ENCODE results near the gene CFI. TPM values are rescaled to one million over a fixed set of nuclear protein-coding genes. Genes with fewer than 3 reads are reported as not detected.

The CFI gene
- total and polyA plus RNA-seq, 9 of the 15 experiments (the other 6 are each of a cell fraction or from before 2014, with no cell fraction given) = 0.30 to 8.4 (median 0.95) TPM

DNA sequence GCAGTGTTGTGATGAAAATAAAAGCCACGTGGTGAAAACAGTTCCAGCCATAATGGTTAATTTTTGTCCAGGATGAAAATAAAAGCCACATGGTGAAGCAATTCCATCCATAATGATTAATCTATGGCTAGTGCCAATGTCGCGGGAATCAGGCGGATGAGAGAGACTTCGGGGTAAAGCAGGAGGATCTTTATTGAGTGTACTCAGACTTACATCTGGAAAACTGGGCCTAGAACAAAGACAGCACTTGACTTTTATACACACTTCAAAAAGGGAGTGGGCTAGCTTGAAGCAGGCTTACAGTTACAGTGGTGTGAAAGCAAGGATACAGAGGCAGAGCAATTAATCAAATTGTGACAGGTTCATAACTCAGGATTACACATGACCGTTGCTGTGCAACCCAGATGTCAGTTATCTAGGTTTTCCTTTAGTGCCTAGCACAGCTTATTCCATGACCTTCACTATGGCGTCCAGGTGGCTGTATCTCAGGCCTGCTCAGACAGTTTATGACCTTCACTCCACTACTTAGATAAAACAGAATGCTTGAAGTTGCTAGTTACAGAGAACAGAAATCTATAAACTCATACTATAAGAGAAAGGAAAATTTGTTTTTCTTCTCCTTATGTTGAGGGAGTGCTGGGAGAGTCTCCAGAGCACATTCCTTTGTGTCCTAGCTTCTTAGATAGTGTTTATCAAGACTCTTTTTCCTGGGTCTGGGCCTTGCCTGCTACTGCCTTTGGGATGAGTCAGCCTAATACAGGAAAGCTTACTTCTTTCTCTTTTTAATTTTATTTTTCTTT is 66.0 kb downstream of the CFI start (continued):
- no peak for TF ChIP-seq POLR3G (IDR thresholded peaks at IDR 0.05; ENCODE audit: extremely low read depth, insufficient read length, insufficient replicate concordance)
- TF ChIP-seq CBFB (CRISPR knock-in tag; IDR thresholded peaks at IDR 0.05) = no peak
- TF ChIP-seq SIX5 (IDR thresholded peaks at IDR 0.05; ENCODE audit: borderline replicate concordance in 1 of 2, insufficient read depth in 1 of 2, low read depth in 1 of 2, low read length in 2 of 2) = no peak
- TF ChIP-seq TEAD1 (CRISPR knock-in tag; IDR thresholded peaks at IDR 0.05) = no peak
- no peak for TF ChIP-seq CREM (IDR thresholded peaks at IDR 0.05; ENCODE audit: low read depth)
- no peak for TF ChIP-seq EWSR1 (IDR thresholded peaks at IDR 0.05; ENCODE audit: borderline replicate concordance, low read depth, partially characterized antibody)
- TF ChIP-seq CBX8 (IDR thresholded peaks at IDR 0.05; ENCODE audit: borderline replicate concordance, extremely low read depth, low read depth, low read length, poor library complexity, severe bottlenecking) = no peak
- TF ChIP-seq BCL6 (CRISPR knock-in tag; IDR thresholded peaks at IDR 0.05) = no peak
- no peak for TF ChIP-seq SMAD1 (IDR thresholded peaks at IDR 0.05; ENCODE audit: low read depth, low read length, partially characterized antibody)
- TF ChIP-seq RNF2 (IDR thresholded peaks at IDR 0.05) = no peak
- TF ChIP-seq ZNF583 (CRISPR knock-in tag; IDR thresholded peaks at IDR 0.05) = no peak
- TF ChIP-seq MXI1 (IDR thresholded peaks at IDR 0.05; ENCODE audit: low read depth, low read length) = no peak
- TF ChIP-seq, protein P1, sequence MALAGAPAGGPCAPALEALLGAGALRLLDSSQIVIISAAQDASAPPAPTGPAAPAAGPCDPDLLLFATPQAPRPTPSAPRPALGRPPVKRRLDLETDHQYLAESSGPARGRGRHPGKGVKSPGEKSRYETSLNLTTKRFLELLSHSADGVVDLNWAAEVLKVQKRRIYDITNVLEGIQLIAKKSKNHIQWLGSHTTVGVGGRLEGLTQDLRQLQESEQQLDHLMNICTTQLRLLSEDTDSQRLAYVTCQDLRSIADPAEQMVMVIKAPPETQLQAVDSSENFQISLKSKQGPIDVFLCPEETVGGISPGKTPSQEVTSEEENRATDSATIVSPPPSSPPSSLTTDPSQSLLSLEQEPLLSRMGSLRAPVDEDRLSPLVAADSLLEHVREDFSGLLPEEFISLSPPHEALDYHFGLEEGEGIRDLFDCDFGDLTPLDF (CRISPR knock-in tag; IDR thresholded peaks at IDR 0.05) = no peak
- TF ChIP-seq ZFP30 (CRISPR knock-in tag; IDR thresholded peaks at IDR 0.05; ENCODE audit: borderline replicate concordance) = no peak
- no peak for TF ChIP-seq HMG20B (CRISPR knock-in tag; IDR thresholded peaks at IDR 0.05)
- TF ChIP-seq ZBTB17 (CRISPR knock-in tag; IDR thresholded peaks at IDR 0.05) = no peak
- TF ChIP-seq ETV6 (IDR thresholded peaks at IDR 0.05; ENCODE audit: borderline replicate concordance in 1 of 2, low read depth in 2 of 2, low read length in 1 of 2) = no peak
- no peak for TF ChIP-seq ETV6 (CRISPR knock-in tag; IDR thresholded peaks at IDR 0.05; ENCODE audit: borderline replicate concordance)
- TF ChIP-seq ZNF444 (CRISPR knock-in tag; IDR thresholded peaks at IDR 0.05) = no peak
- no peak for TF ChIP-seq ZNF780A (CRISPR knock-in tag; IDR thresholded peaks at IDR 0.05)
- no peak for TF ChIP-seq RBM17 (IDR thresholded peaks at IDR 0.05; ENCODE audit: borderline replicate concordance, low read depth, low read length)
- TF ChIP-seq HDAC8 (tag; IDR thresholded peaks at IDR 0.05) = no peak
- TF ChIP-seq SNRNP70 (optimal IDR thresholded peaks at IDR 0.05; ENCODE audit: low read depth, low read length) = no peak
- no peak for TF ChIP-seq ZNF175 (CRISPR knock-in tag; IDR thresholded peaks at IDR 0.05; ENCODE audit: low read depth)
- TF ChIP-seq, protein P2, sequence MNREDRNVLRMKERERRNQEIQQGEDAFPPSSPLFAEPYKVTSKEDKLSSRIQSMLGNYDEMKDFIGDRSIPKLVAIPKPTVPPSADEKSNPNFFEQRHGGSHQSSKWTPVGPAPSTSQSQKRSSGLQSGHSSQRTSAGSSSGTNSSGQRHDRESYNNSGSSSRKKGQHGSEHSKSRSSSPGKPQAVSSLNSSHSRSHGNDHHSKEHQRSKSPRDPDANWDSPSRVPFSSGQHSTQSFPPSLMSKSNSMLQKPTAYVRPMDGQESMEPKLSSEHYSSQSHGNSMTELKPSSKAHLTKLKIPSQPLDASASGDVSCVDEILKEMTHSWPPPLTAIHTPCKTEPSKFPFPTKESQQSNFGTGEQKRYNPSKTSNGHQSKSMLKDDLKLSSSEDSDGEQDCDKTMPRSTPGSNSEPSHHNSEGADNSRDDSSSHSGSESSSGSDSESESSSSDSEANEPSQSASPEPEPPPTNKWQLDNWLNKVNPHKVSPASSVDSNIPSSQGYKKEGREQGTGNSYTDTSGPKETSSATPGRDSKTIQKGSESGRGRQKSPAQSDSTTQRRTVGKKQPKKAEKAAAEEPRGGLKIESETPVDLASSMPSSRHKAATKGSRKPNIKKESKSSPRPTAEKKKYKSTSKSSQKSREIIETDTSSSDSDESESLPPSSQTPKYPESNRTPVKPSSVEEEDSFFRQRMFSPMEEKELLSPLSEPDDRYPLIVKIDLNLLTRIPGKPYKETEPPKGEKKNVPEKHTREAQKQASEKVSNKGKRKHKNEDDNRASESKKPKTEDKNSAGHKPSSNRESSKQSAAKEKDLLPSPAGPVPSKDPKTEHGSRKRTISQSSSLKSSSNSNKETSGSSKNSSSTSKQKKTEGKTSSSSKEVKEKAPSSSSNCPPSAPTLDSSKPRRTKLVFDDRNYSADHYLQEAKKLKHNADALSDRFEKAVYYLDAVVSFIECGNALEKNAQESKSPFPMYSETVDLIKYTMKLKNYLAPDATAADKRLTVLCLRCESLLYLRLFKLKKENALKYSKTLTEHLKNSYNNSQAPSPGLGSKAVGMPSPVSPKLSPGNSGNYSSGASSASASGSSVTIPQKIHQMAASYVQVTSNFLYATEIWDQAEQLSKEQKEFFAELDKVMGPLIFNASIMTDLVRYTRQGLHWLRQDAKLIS (CRISPR knock-in tag; IDR thresholded peaks at IDR 0.05) = no peak

All from K562 (cell line).